Mucosa of gallbladder (tissue), 1 donor: ENCODE results near the gene FOXK1. TPM values are rescaled to one million over a fixed set of nuclear protein-coding genes. Genes with fewer than 3 reads are reported as not detected.
A peak's percentile ranks its signal among the peaks of the same experiment; 100 is the strongest.

Experiments used
- DNase-seq: peaks from one replicate; pipeline ENCODE4 v3.0.0-alpha.2; 2020; ENCODE audit warnings: low spot score
- total RNA-seq: library from RNA; stranded (reverse); gene quantifications from one replicate; pipeline ENCODE4 v1.2.1, GENCODE V29; 2021
- donor health status: DM: no; HTN: no; CAD: no.

The FOXK1 gene
- total RNA-seq, 1 donor from 2014 or later: 27.0 TPM

DNA sequence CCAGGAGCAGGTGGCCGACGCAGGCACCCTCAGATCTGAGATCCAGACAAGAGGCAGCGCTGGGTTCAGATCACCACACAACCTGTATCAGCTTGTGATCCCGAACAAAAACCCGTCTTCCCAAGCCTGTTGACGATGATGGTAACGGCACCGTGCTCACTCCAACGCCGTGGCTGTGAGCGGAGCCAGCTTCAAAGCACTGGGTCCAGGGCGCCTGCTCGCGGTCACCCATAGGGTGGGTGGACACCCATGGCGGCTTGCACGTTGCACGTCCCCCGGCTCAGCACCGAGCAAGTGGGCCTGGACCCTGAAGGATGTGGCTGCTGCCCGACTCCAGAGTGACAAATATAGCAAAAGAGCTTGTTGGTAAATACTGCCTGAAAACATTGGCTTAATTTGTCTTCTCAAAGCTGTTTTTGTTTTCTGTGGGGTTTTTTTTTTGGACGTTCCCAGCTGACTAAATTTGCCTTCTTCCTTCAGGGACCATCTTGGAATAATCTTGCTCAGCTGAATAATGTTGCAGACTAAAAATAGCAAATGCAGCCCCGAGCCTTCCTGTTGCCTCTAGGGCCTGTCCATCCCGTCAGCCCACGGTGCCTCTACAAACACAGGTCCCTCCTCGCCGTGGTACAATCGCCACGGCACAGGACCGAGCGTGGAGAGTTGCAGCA, 41.0 kb downstream of the FOXK1 start:
- DNase-seq: no peak

DNA sequence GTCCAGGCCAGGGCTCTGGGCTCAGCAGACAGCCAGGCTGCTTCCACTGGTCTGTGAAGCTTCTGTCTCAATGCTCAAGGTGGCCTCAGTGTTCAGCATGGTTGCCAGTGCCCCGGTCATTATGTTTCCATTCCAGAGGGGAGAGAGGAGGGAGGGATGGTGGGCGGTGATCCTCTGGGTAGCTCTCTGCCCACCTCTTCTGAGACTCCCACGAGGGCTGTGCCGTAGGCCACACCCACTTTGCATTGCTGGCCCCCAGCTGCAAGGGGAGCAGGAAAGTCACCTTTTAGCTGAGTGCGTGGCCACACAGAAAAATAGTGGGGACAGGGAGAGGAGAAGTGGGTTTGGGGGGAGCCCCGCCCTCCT, 42.5 kb downstream of the FOXK1 start:
- no peak for DNase-seq

DNA sequence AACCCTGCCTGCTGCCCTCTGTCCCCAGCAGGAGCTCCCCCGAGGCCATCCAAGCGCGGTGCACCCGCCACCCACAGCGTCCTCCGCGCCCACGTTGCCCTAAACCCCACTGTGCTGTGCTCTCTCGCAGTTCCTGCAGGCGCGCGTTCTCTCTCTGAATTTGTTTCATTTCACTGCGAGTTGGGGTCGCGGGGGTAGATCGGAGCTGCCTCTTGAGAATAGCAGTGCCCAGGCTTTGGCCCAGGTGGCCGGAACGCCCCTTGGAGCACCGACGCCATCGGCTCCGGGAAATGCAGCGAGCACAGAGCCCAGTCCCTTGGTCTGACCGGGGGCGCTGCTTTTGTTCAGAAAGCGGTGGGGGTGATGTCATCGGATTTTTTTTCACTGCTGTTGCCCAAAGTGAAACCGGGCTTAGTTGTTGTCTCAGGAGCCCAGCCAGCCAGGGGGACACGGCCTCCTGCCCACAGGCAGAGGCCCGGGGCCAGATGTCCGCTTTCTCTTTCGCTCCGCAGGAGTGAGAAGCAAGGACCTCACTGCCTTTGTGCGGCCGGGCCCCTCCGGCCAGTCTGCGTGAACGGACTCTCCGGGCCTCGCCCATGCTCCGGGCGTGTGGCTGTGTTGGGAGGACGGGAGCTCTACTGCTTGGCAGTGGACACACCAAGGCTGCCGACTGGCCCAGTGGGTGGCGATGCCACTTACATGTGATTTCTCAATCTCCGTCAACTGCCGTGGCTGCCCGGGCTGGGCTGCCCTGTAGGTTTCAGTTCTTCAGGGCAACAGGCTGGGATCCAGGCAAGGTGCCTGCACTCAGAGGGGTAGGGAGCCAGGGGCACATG, 43.1 kb downstream of the FOXK1 start:
- peak; percentile 66 for DNase-seq

DNA sequence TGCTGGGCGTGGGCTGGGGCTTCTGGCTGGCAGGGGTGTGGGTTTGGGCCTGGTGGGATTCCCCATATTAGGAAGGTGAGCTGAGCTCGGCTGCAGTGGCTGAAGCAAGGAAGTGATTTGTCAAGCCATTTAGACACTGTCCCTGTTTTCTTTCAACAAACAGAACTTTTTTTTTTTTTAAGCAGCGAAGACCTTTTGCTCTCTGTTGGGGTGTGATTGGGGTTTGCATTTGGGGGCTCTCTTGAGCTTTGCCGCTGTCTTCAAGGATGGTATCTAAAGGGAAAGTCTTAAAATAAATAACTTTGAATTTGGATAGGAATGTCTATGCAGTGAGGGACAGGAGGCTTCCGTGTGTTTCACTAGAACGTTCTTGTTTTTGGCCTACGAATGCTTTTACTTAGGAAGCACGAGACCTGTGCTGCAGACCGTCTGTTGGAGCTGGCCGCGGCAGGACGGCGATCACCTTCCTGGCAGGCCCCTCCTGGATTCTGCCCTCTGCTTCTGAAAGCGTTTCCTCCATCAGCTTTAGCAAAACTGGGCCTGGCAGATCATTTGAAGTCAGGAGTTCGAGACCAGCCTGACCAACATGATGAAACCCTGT, 43.9 kb downstream of the FOXK1 start:
- no peak for DNase-seq

DNA sequence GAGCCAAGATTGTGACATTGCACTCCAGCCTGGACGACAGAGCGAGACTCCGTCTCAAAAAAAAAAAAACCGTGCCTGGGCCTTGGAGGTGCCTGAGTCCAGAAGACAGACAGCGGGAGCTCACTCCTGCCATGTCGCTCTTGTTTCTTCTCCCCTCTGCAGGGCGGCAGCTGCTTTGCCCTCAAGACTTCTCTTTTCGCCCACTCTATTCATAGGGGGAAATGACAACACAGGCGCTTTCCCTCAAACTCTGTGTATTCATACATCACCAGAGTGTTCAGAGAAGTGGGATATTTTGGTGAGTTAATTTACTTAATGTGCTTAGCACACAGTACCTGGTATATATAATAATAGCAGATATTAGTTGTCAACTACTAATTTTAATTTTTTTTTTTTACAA, 44.5 kb downstream of the FOXK1 start:
- no peak for DNase-seq

DNA sequence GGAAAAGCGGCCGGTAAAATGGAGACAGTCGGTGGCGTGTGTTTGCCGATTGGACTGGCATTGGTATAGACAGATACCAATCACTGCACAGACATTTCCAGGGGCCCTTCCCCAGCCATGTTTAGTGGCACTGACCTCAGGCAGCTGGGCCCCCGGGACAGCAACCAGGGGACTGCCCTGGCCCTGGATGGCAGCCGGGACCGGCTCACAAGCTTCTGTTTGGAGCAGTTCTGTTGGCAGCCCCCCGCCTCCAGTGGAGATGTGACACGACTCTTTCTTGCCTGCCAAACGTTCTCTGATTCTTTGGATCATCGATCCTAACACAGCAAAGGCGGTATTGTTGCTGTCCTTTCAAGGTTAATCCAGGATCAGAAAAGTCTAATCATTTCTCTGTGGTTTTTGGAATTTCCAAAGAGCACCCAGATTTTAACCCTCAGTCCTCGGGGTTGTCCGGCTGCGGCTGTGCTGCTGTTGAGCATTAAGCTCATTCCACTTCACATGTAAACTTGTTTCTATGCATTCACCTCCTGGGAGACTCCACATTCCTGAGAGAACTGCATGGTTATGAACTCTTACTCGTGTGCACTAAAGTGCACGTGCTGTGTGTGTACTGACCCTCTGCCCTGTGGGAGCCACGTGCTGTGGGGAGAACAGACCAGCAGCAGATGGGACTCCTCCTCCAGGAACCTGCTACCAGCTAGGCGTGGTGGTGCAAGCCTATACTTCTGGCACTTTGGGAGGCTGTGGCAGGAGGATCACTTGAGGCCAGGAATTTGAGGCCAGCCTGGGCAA, 46.0 kb downstream of the FOXK1 start:
- no peak for DNase-seq

DNA sequence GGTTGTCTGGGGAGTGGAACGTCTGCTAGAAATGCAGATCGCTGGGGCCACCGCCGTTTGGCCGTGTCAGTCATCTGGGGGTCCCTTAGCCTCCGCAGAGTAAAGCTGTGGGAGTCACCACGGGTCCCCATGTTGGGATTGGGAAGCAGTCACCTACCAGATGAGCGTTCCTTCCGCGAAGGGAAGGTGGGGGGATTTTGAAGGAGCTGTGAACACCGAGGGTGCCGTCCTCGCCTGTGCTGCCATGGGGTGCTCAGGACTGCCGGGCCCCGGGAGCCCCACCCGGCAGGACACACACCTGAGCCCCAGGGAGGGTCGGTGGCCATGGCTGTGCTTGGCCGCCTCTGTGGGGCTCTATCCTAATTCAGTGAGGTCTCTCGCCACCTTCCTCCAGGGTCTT, 47.2 kb downstream of the FOXK1 start:
- no peak for DNase-seq

DNA sequence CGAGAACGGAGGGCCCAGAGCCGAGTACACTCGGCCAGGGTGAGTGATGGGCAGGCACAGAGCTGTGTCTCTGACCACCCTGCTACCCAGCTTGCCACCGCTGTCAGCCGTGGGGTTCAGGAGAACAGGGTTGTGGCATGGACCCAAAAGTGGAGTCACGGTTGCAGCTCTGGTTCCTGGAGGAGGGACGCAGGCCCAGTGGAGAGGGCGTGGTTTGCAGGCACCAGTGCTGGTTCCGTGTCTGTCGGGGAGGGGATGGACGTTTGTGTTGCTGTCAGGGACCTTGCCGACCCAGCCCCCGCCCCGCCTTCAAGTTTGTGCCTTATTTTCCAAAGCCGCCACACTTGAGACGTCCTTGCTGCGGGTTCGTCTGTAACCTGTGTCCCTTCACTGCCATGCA, 48.2 kb downstream of the FOXK1 start:
- DNase-seq: no peak

DNA sequence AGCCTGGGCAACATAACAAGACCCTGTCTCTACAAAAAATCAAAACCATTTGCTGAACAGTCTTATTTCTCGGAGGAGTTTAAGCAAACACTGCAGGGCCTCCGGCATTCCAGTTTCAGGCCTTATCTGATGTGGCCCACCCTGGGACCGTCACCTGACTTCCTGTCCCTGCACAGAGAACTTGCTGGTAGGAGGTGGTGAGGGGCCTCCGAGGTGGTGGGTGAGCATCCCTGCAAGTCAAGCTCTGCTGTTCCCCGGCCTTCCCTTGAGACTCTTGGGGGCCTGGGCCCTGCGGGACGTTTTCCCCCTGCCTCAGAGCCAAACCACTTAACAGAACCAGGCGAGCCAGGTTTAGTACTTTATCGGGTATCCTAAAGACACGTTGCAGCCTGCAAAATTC, 48.9 kb downstream of the FOXK1 start:
- DNase-seq: no peak

DNA sequence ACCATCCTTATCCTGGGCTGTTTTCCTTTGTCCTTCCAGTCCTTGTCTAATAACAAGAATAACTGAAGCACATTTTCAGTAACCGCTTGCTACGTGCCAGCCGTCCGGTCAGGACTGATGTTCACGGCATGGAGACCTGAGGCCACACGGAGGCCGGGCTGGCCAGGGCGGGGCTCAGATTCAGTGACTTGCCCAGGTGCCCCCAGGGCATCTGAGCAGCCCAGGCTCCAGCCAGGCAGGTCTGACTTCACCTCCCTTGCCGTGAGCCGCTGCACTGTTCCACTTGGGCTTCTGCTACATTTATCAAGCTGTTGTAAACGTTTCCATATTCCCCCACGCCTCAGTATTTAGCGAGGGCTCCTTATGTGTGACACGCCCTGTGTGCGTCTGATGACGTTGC, 49.7 kb downstream of the FOXK1 start:
- DNase-seq: no peak

DNA sequence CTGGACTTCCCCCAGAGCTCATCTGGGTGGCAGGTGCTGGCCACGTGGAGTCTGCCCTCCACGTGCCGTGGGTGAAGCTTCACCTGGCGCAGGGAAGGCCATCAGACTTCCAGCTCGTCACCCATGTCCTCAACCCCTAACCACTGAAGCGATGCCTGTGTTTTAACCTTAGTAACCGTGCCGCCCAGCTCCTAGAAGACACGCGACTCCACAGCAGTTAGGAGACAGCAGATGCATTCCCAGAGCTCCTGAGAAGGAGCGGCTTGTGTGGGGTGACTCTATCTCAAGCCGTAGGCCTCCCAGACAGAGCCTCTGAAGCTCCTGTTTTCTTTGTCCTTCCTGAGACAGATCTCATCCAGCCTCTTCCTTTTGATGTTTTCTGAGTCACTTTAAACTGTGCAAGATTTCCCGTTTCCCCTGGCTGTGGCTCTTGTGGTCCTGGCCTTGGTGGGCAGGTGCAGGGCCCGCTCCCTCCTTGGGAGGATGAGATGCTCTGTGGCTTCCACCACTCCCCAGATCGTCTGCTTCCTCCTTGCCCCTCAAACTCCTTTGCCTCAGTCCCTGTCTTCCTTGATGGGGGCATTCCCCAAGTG, 51.9 kb downstream of the FOXK1 start:
- no peak for DNase-seq

DNA sequence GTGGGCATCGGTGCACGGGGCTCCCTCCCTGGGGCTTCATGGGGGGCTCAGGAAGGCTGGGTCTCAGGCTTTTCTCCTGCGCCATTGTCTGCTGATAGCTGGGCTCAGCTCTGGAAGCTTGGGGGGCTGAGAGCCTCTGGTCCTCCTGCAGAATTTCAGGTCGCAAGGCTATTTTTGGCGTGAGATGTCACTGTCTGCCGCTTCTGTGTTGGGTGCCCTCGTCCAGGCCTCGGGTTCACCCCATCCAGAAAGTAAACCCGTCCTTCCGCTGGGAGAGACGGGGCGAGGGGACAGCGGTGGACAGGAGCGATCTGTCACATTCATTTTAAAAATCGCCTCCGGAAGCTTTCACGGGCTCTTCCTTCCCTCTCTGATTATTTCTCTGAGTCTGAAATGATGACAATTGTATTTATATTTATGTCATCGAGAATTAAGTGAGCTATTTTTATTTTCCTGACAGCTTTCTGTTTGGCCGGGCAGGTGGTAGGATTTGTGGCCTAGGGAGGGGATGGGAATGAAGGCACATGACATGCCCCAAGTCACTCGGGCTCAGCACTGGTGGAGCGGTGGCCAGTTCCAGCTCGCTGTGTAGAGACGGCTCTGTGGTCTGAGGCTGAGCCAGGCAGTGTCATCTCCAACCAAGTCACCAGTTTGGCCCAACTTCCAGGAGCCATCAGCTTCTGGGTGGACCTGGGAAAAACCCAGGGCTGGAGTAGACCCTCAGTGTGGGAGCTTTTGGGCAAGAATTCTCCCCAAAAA, 52.7 kb downstream of the FOXK1 start:
- DNase-seq: no peak

DNA sequence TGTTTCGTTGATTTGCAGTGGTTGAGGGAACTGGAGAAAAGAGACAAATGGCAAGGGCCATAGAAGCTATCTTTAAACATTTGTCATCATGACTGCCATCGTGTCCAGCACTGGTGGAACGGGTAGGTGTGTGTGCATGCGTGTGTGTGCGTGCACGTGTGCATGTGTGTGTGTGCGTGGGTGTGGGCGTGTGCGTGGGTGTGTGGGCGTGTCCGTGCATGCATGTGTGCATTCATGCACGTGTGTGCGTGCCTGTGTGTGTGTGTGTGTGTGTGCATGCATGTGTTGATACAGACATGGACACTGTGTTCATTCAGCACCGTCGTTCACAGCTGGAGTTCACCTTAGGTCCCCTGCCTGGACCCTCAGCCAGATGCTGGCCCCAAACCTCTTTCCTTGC, 55.2 kb downstream of the FOXK1 start:
- no peak for DNase-seq

DNA sequence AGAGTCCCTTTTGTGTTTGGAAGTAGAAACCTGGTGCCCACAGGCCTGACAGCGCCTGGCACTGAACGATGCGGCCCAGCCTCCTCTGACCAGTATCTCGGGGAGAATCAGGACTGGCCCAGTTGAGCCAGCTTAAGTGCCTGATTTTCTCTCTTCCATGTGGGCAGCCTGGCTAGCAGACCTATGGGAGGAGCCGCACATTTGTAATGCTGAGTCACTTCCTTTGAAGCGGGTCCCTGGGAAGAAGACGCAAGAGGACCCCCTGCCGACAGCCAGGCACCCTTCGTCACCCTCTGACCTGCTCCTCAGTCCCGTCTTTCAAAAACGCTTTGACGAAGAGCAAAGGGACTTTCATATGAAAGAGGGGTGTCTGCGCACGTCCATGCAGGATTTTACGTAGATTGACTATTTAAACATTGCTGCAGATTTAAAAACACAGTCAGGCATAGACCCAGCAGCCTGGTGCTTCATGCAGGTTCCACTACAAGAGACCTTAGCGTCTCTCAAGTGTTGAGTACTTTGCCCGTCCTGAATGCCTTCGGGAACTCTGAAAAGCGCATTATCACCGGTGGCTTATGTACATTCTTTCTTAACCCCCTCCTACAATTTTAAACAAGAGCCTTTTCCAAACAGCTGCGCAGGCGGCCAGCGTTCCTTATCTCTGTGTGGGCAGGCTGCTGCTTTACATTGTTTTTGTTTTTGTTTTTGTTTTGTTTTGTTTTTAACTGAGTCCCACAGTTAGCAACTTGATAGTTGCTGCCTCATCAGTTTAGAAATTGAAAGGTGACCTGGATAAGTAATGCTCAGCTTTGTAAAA, 56.8 kb downstream of the FOXK1 start:
- peak; percentile 44 for DNase-seq

DNA sequence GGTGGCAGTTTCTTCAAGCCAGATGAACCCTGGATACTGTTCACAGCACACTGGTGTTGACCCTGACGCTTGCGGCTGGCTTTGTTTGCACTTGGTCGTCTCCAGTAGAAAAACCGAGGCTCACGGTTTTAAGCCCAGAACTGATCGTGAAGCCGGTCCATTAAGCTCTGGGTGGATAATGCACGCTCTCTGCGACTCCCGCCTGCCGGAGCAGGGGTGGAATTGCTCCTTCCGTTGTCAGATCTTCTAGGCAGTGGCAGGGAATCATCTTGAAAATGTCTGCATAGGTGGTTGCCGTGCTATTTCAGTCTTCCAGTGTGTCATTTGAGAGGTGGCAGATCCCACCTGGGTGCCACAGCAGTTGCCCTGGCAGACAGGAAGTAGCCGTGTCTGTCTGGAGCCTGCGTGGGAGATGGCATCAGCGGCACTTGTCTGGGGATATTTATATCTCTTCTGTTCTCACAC, 57.5 kb downstream of the FOXK1 start:
- peak; percentile 35 for DNase-seq

DNA sequence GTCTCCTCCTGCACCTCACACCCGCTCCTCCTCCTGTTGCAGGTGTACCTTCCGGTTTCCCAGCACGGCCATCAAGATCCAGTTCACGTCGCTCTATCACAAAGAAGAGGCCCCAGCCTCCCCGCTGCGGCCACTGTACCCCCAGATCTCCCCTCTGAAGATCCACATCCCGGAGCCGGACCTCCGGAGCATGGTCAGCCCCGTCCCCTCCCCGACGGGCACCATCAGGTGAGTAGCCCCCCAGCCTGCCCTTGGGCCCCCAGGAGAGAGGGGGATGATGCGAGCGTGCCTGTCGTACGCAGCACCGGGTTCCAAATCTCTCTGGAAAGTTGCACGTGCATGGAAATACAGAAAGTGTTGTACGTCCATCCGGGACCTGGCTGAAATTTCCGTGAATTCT, 58.7 kb downstream of the FOXK1 start:
- no peak for DNase-seq

DNA sequence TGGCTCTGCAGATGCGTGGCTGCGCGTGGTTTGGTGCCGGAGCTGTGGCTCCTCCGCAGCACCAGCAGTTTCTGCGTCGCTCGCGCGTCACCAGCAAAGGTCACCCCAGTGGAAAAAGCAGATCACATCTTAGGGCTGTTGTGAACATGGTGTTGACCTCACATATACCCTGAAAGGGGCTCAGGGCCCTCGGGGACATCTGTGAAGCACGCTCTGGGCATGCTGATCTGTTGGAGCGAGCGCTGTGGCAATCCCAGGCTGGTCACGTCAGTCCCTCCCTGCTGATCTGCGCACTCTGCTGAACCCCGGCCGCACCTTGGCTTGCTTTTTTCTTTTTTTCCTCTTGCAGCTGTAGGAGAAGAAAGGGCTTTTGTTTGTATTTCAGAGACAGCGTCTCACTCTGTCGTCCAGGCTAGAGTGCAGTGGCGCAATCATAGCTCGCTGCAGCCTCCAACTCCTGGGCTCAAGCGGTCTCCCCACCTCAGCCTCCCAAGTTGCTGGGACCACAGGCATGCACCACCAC, 60.0 kb downstream of the FOXK1 start:
- peak; percentile 63 for DNase-seq

DNA sequence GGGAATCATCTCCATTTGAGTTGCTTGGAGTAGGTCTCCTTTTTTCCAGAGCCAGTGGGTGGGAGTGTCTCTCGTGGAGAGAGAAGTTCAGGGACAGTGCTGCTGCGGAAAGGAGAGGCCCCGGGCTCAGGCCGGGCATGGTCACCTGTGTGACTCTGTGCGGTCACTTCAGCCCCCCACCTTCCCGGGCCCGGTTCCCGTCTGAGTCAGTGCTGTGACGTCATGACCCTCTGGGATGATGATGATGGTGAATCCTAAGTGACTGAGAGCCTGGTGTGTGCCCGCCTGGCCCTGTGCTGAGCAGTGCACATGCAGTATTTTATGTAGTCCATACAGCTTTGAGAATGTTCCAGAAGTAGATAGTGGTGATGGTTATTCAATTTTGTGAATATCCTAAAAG, 60.8 kb downstream of the FOXK1 start:
- no peak for DNase-seq

DNA sequence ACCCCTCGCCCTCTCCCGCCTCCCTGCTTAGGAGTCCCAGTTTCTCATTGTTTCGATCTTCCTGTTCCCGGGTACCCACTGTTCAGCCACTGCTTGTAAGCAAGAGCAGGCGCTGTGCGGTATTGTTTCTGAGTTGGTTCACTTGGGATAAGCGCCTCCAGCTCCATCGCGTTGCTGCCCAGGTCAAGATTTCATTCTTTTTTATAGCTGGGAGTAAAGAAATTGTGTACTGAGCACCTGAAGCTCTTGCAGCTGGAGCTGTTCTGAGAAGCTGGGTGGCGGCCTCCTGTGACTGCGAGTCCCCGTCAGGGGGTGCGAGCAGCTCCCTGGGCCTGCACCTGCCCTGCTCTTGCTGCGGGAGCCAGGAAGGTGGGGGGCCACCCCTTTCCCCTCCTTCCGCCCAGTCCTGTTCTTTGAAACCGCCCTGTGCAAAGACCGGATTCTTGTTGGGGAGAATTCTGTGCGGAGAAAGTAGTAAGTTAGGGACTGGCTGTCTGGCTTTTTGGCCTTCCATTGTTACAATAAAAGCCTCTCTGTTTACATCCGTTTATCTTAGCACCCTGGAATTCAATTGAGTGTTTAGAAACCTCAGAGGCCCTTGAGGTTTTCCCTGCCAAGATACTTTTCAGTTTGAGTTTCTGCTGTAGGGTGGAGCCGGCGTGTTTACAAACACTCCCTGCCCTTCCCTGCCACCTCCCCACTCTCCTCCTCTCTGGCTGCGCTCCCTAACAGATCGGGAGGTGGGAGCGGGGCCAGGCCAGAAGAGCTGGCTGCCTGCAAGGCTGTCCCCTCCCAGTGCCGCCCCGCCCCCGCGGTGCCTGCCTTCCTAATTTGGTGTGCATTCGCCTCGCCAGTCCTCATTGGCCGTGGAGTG, 62.5 kb downstream of the FOXK1 start:
- DNase-seq: peak; percentile 96
